Natural killer cell treated with Interleukin-12 subunit alpha and Interleukin-12 subunit beta and Interleukin-15 and Interleukin-18, amount 100 ng/mL, for 72 hours (primary cell): ENCODE measurements around the gene PIGT. TPM values are rescaled to one million over a fixed set of nuclear protein-coding genes. Genes with fewer than 3 reads are reported as not detected.

Experiments
- ATAC-seq, 2 donors: fragments of 150-1000 bp; cut with Tn5 transposase in 1 of 2; sonication (Bioruptor Pico), chemical (Tn5 transposase) in 1 of 2; 2 replicates each; pipeline ENCODE4 v1.10.0; 2021
- DNase-seq: peaks from one replicate; pipeline ENCODE4 v3.0.0; 2022; ENCODE audit warnings: low spot score
- H3K27ac Mint-ChIP-seq, 2 donors: 1 replicate in 1 of 2; 2 replicates in 1 of 2; pipeline ENCODE4 v1.8.0; 2022; ENCODE audit warnings: mixed read lengths in 2 of 2, mild to moderate bottlenecking in 1 of 2, moderate library complexity in 1 of 2
- H3K27me3 Mint-ChIP-seq, 2 donors: 1 replicate in 1 of 2; 2 replicates in 1 of 2; pipeline ENCODE4 v1.8.0; 2022; ENCODE audit warnings: mixed read lengths in 2 of 2
- H3K36me3 Mint-ChIP-seq: one replicate; pipeline ENCODE4 v1.8.0; 2022; ENCODE audit warnings: mixed read lengths
- H3K4me1 Mint-ChIP-seq, 2 donors: 1 replicate in 1 of 2; 2 replicates in 1 of 2; pipeline ENCODE4 v1.8.0; 2022; ENCODE audit warnings: low read depth in 2 of 2, mixed read lengths in 2 of 2, mild to moderate bottlenecking in 1 of 2
- H3K4me3 Mint-ChIP-seq: one replicate; pipeline ENCODE4 v1.8.0; 2022; ENCODE audit warnings: mixed read lengths
- H3K9me3 Mint-ChIP-seq: 2 replicates; pipeline ENCODE4 v1.8.0; 2022; ENCODE audit warnings: mixed read lengths
- total RNA-seq, 2 donors: library from RNA; stranded (reverse); gene quantifications; one replicate each; pipeline ENCODE4 v1.2.3, GENCODE V29; 2022

PIGT gene
- total RNA-seq, 2 donors from 2014 or later = 73.0 to 86.6 TPM

DNA sequence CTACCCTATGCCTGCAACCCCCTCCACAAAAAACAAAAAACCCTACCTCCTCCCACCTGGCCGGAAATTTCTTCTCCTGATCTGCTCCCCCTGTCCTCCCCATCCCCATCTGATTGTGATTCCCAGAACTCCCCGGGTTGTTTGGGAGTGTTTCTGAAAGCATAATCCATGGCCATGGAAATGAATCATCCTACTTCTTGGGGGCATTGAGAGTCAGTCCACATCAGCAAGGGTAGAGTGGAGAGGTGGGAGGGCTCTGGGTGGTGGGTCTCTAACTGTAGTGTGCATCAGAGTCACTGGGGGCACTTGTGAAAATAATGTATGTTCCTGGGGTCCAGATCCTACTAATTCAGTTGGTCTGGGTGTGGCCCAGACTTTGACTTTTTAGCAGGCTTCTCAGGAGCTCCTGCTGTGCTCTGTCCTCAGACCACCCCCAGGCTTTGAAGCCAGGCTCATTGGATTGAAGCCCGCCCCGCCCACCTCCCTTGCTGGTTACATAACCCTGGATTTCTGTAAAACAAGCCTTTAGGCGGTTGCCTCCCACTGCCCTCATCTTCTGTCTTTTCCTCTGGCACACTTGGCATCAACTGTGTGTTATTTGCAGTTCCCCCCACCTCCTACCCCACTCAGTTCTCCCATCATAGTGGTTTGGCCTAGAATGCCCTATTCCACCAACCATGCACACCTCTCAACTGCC lies 10.5 kb downstream of the PIGT start:
- ATAC-seq = no peak
- no peak overlapping the region for H3K4me3 Mint-ChIP-seq
- H3K4me1 Mint-ChIP-seq = peaks cover 4 to 5% of the 10 kb centered on the region in 2 donors
- H3K36me3 Mint-ChIP-seq = peaks cover 7% of the 10 kb centered on the region
- no peak for DNase-seq
- no peaks in the 10 kb centered on the region for H3K27me3 Mint-ChIP-seq
- H3K9me3 Mint-ChIP-seq = no peaks in the 10 kb centered on the region
- no peak overlapping the region for H3K27ac Mint-ChIP-seq

- H3K4me3 Mint-ChIP-seq = no peak overlapping the region
- peaks cover 10% of the 10 kb centered on the region for H3K36me3 Mint-ChIP-seq
- peak overlapping the region in 1 of 2 donors; percentile 11 for H3K27ac Mint-ChIP-seq
- H3K9me3 Mint-ChIP-seq = no peaks in the 10 kb centered on the region
- peaks cover 12 to 14% of the 10 kb centered on the region in 2 donors for H3K4me1 Mint-ChIP-seq
- H3K27me3 Mint-ChIP-seq = no peaks in the 10 kb centered on the region
- no peak for ATAC-seq
- no peak for DNase-seq
These were observed 11.6 kb downstream of the PIGT start for GRCh38 chr20:45427236-45428149.

DNA sequence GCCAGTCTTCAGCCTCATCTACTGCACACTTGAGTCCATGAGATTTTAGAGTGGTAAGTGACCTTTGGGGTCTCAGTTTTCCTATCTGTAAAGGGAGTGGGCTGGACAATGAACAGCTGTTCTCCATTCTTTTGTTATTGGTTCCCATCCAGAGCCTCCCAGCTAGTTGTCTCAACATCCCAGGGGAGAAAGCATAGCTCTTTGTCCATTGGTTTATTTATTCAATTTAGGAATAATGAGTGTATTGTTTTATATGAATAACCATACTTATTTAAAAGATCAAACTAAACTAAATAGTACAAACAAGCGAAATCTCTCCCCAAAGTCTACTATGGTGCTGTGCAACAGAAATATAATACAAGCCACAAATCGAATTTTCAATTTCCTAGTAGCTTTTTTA lies 13.7 kb downstream of the PIGT start:
- no peak for ATAC-seq
- Mint-ChIP-seq H3K4me3 (no peak overlapping the region), H3K9me3 (no peaks in the 10 kb centered on the region), H3K27me3 (no peaks in the 10 kb centered on the region), H3K27ac (no peak overlapping the region), H3K36me3 (peaks cover 5% of the 10 kb centered on the region), H3K4me1 (peaks cover 17 to 19% of the 10 kb centered on the region in 2 donors)
- DNase-seq = no peak

GRCh38 chr20:45432294-45432693 lies 16.4 kb downstream of the PIGT start:
- peaks cover 5% of the 10 kb centered on the region for H3K36me3 Mint-ChIP-seq
- no peaks in the 10 kb centered on the region for H3K27me3 Mint-ChIP-seq
- peak overlapping the region; percentile 36 for H3K4me3 Mint-ChIP-seq
- no peaks in the 10 kb centered on the region for H3K9me3 Mint-ChIP-seq
- peak overlapping the region; percentile 14 to 31 for H3K27ac Mint-ChIP-seq
- ATAC-seq (peak; percentile 40 to 44), DNase-seq (no peak)
- peaks cover 24 to 25% of the 10 kb centered on the region in 2 donors for H3K4me1 Mint-ChIP-seq

DNA sequence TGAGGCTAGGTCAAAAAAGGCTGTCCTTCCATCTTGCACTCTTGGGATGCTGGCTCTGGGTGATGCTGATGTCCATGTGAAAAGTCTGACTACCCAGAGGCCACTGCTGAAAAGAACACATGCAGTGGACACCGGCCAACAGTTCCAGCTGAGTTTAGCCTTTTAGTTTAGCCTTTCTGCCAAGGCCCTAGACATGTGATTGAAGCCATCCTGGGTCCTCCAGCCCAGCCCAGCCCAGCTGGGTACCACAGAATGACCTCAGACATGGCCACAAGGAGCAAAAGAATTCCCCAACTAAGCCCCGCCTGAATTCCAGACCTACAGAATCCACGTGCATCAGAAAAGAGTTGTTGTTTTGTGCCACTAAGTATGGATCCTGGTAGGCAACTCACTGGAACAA lies 17.4 kb downstream of the PIGT start:
- H3K4me3 Mint-ChIP-seq = no peak overlapping the region
- no peaks in the 10 kb centered on the region for H3K27me3 Mint-ChIP-seq
- DNase-seq (no peak), ATAC-seq (no peak)
- no peaks in the 10 kb centered on the region for H3K9me3 Mint-ChIP-seq
- peaks cover 5% of the 10 kb centered on the region for H3K36me3 Mint-ChIP-seq
- peaks cover 24 to 25% of the 10 kb centered on the region in 2 donors for H3K4me1 Mint-ChIP-seq
- peak overlapping the region in 1 of 2 donors; percentile 38 for H3K27ac Mint-ChIP-seq

DNA sequence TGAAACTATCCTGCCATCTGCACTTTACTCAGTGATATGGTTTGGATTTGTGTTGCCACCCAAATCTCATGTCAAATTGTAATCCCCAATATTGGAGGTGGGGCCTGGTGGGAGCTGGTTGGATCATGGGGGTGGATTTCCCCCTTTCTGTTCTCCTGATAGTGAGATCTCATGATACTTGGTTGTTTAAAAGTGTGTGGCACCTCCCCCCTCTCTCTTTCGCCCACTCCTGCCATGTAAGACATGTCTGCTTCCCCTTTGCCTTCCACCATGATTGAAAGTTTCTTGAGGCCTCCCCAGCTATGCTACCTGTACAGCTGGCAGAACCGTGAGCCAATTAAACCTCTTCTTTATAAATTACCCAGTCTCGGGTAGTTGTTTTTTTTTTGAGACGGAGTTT lies 18.0 kb downstream of the PIGT start:
- ATAC-seq = no peak
- H3K27me3 Mint-ChIP-seq = no peaks in the 10 kb centered on the region
- no peak for DNase-seq
- peaks cover 5% of the 10 kb centered on the region for H3K36me3 Mint-ChIP-seq
- peaks cover 24 to 25% of the 10 kb centered on the region in 2 donors for H3K4me1 Mint-ChIP-seq
- no peaks in the 10 kb centered on the region for H3K9me3 Mint-ChIP-seq
- H3K4me3 Mint-ChIP-seq = no peak overlapping the region
- peak overlapping the region in 1 of 2 donors; percentile 38 for H3K27ac Mint-ChIP-seq

- peak overlapping the region in 1 of 2 donors; percentile 81 for H3K27ac Mint-ChIP-seq
- H3K4me1 Mint-ChIP-seq = peaks cover 16 to 21% of the 10 kb centered on the region in 2 donors
- no peaks in the 10 kb centered on the region for H3K27me3 Mint-ChIP-seq
- no peaks in the 10 kb centered on the region for H3K9me3 Mint-ChIP-seq
- H3K36me3 Mint-ChIP-seq = no peaks in the 10 kb centered on the region
- ATAC-seq = peak; percentile 99
- peak overlapping the region; percentile 70 for H3K4me3 Mint-ChIP-seq
- DNase-seq = peak; percentile 91
These were observed 21.0 kb downstream of the PIGT start for GRCh38 chr20:45436732-45437485.

- H3K9me3 Mint-ChIP-seq = no peaks in the 10 kb centered on the region
- no peaks in the 10 kb centered on the region for H3K36me3 Mint-ChIP-seq
- peaks cover 18% of the 10 kb centered on the region in 2 donors for H3K4me1 Mint-ChIP-seq
- DNase-seq = no peak
- no peak overlapping the region for H3K4me3 Mint-ChIP-seq
- peaks cover 0 to 7% of the 10 kb centered on the region in 2 donors for H3K27me3 Mint-ChIP-seq
- H3K27ac Mint-ChIP-seq = no peak overlapping the region
- no peak for ATAC-seq
These were observed 24.5 kb downstream of the PIGT start for GRCh38 chr20:45440424-45440823.

DNA sequence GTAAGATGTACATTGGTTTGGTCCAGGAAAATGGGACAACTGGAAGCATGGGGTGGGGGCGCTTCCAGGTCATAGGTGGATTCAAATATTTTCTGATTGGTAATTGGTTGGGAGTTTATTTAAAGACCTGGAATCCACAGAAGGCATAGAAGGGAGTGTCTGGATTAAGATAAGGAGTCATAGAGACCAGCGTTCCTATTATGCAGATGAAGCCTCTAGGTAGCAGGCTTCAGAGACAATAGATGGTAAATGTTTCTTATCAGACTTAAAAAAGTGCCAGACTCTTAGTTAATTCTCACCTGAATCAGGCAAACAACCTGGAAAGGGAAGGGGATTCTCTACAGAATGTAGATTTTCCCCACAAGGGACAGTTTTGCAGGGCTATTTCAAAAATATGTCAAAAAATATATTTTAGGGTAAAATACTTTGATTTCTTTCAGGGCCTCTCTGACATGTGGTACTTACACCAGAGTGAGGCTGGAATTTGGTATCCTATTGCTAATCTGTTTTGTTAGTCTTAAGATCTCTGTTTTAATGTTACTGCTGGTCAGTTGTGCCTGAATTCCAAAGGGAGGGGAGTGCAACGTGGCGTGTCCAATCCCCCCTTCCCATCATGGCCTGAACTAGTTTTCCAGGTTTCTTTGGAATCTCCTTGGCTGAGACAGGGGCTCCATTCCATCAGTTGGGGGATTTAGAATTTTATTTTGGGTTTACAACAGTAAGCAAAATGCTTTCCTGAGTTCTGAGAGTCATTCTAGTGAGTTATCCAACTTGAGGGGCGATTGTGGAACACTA lies 25.1 kb downstream of the PIGT start:
- Mint-ChIP-seq H3K27me3 (peaks cover 0 to 10% of the 10 kb centered on the region in 2 donors), H3K4me1 (peaks cover 18 to 21% of the 10 kb centered on the region in 2 donors), H3K36me3 (no peaks in the 10 kb centered on the region), H3K4me3 (no peak overlapping the region), H3K9me3 (no peaks in the 10 kb centered on the region), H3K27ac (no peak overlapping the region)
- DNase-seq (no peak), ATAC-seq (no peak)

DNA sequence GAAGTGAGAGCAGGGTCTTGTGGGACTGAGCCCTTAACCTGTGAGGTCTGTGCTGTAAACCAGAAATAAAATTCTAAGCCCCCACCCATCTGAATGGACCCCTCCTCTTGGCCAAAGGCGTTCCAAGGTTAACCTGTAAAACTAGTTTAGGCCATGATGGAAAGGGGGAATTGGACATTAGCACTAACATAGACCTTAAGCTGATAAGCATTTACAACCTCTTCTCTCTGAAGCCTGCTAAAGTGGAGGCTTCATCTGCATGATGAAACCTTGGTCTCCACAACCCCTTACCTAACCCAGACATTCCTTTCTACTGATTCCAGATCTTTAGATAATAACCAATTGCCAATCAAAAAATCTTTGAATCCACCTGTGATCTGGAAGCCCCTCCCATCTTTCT lies 25.8 kb downstream of the PIGT start:
- peaks cover 0 to 10% of the 10 kb centered on the region in 2 donors for H3K27me3 Mint-ChIP-seq
- H3K9me3 Mint-ChIP-seq = no peaks in the 10 kb centered on the region
- H3K4me1 Mint-ChIP-seq = peaks cover 16 to 18% of the 10 kb centered on the region in 2 donors
- H3K27ac Mint-ChIP-seq = no peak overlapping the region
- H3K4me3 Mint-ChIP-seq = no peak overlapping the region
- DNase-seq = no peak
- ATAC-seq = no peak
- no peaks in the 10 kb centered on the region for H3K36me3 Mint-ChIP-seq

DNA sequence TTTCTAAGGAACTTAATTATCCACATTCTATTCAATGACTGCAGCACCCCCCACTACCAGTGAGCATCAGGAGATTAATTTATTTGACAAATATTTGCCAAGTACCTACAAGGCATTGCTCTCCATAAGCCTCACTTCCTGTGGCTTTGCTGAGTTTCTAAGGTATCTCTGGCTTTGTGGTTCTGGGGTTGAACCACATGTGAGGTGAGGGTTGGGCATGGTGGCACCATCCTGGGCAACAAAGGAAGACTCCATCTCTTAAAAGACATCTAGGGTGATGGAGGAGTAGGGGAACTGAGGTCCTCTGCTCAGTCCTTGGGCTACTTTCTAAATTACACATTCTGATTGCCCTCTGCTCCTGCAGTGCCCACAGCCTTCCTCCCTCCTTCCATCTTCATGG lies 28.1 kb downstream of the PIGT start:
- no peak for DNase-seq
- no peak overlapping the region for H3K4me3 Mint-ChIP-seq
- H3K9me3 Mint-ChIP-seq = no peaks in the 10 kb centered on the region
- H3K27ac Mint-ChIP-seq = no peak overlapping the region
- H3K27me3 Mint-ChIP-seq = peaks cover 0 to 10% of the 10 kb centered on the region in 2 donors
- no peaks in the 10 kb centered on the region for H3K36me3 Mint-ChIP-seq
- no peak for ATAC-seq
- H3K4me1 Mint-ChIP-seq = peaks cover 11 to 15% of the 10 kb centered on the region in 2 donors

DNA sequence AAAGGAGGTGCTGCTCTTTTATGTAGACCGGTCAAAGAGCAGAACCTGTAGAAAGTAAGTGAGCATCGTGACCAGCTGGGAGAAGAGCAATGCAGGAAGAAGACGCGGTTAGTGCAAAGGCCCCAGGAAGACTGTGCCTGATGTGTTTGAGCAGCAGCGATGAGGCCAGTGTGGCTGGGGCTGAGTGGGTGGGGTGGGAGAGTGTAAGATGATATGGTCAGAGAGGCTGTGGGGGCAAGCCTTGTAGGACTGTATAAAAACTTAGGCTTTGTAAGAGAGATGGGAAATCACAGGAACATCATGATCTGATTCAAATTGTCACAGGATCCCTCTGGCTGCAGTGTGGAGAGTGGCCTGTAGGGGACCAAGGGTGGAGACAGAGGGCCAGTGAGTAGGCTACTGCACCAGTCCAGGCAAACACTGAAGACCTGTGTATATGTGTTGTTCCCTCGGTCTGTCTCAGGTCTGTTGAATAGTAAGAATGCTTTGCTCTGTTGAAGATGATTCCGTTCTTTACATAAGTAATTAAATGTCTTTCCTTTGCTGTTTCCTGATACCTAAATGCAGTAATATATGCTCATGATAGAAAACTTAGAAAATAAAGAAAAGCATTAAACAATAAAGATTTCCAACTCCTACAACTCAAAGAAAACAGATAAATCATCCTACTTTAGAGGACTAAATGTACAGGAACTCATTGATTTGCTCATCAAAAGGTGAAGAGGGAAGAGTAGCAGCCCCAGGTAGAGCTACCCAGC lies 30.0 kb downstream of the PIGT start:
- H3K27me3 Mint-ChIP-seq = peaks cover 0 to 10% of the 10 kb centered on the region in 2 donors
- no peaks in the 10 kb centered on the region for H3K9me3 Mint-ChIP-seq
- no peak overlapping the region for H3K4me3 Mint-ChIP-seq

More for the DNA sequence above, 30.0 kb downstream of the PIGT start:
- Mint-ChIP-seq H3K27ac (no peak overlapping the region), H3K36me3 (no peaks in the 10 kb centered on the region), H3K4me1 (peaks cover 11 to 15% of the 10 kb centered on the region in 2 donors)
- ATAC-seq = peak; percentile 63 to 69
- DNase-seq = no peak
